GM12878 (cell line): Measurements from ENCODE around the gene AGAP1. TPM values are rescaled to one million over a fixed set of nuclear protein-coding genes. Genes with fewer than 3 reads are reported as not detected.

Experiments used
- ATAC-seq: fragments of 200-7000 bp; cut with Tn5 transposase; 3 replicates; pipeline ENCODE4 v1.9.1; 2020; ENCODE audit warnings: mild to moderate bottlenecking, moderate library complexity
- BruUV-seq: library from RNA; stranded (reverse); fragments of 400-500 nt; replicated peaks from 2 replicates; lab custom pipeline; 2021; lab: Mats Ljungman, UMichigan
- CTCF ChIA-PET: fragments of 300-600 bp; sonication (Branson Sonifier 250); formaldehyde crosslinking; extraction: SDS; loops from one replicate; lab custom pipeline; 2021; ENCODE audit warnings: inconsistent platforms; lab: Yijun Ruan, JAX
- POLR2A ChIA-PET: fragments of 350-600 bp; formaldehyde crosslinking; extraction: SDS; loops from one replicate; lab custom pipeline; 2021; ENCODE audit warnings: inconsistent platforms; lab: Charles Lee
- RAD21 ChIA-PET: fragments of 300-600 bp; sonication (Branson Sonifier 250); formaldehyde crosslinking; loops from one replicate; lab custom pipeline; 2023; ENCODE audit warnings: antibody characterized with exemption; ENCODE audit not compliant: unreplicated experiment; lab: Charles Lee
- SMC1A ChIA-PET: fragments of 300-600 bp; sonication (Branson Sonifier 250); formaldehyde crosslinking; loops from one replicate; lab custom pipeline; 2023; ENCODE audit not compliant: unreplicated experiment, uncharacterized antibody; lab: Charles Lee
- DNase-seq: peaks from one replicate; pipeline ENCODE4 v3.0.0-alpha.2; 2011; ENCODE audit warnings: low read depth, low spot score
- FAIRE-seq: peaks from 3 replicates; lab custom pipeline; 2011; peaks lifted over from hg19 to GRCh38; lab: Jason Lieb, UNC
- H2AFZ ChIP-seq: 2 replicates; pipeline ENCODE4 v1.6.0; 2011; ENCODE audit warnings: low read depth, low read length, control low read depth; ENCODE audit not compliant: control insufficient read depth
- H3K27ac ChIP-seq: 2 replicates; pipeline ENCODE4 v1.5.1; 2011; ENCODE audit warnings: control low read depth; ENCODE audit not compliant: control insufficient read depth, insufficient read depth
- H3K27me3 ChIP-seq, 2 experiments: replicated peaks in 1 of 2; 2 replicates each; pipeline versions ENCODE4 v1.6.0 to v1.6.1; 2011; ENCODE audit warnings: low read length in 1 of 2; ENCODE audit not compliant: control insufficient read depth in 2 of 2, insufficient read depth in 2 of 2
- H3K36me3 ChIP-seq, 2 experiments: 2 replicates each; pipeline ENCODE4 v1.5.1; 2011; ENCODE audit warnings: low read length in 1 of 2; ENCODE audit not compliant: control insufficient read depth in 2 of 2, insufficient read depth in 2 of 2
- H3K4me1 ChIP-seq: 2 replicates; pipeline ENCODE4 v1.6.1; 2011; ENCODE audit warnings: mild to moderate bottlenecking, low read length, moderate library complexity, mixed read lengths; ENCODE audit not compliant: control insufficient read depth, insufficient read depth
- H3K4me2 ChIP-seq: 2 replicates; pipeline ENCODE4 v1.6.0; 2011; ENCODE audit warnings: control low read depth; ENCODE audit not compliant: control insufficient read depth, insufficient read depth
- H3K4me3 ChIP-seq: fragments of 200-600 bp; sonication (generic); 2 replicates; pipeline ENCODE4 v1.5.1; 2016
- H3K79me2 ChIP-seq: 2 replicates; pipeline ENCODE4 v1.6.0; 2011; ENCODE audit warnings: low read length; ENCODE audit not compliant: control insufficient read depth, insufficient read depth
- H3K9ac ChIP-seq: 2 replicates; pipeline ENCODE4 v1.8.0; 2011; ENCODE audit warnings: low read length, control low read depth, mixed read lengths; ENCODE audit not compliant: control insufficient read depth, insufficient read depth
- H3K9me3 ChIP-seq: replicated peaks from 3 replicates; pipeline ENCODE4 v1.5.1; 2011; ENCODE audit warnings: mild to moderate bottlenecking, low read length; ENCODE audit not compliant: control insufficient read depth, insufficient read depth
- H4K20me1 ChIP-seq: 2 replicates; pipeline ENCODE4 v1.6.0; 2011; ENCODE audit not compliant: control insufficient read depth, insufficient read depth
- BRCA1 ChIP-seq: IDR thresholded peaks from 2 replicates; pipeline ENCODE4 v1.6.1; 2011; ENCODE audit warnings: low read depth, low read length, improper control_type of control experiment
- CHD1 ChIP-seq: IDR thresholded peaks from 2 replicates; pipeline ENCODE4 v1.6.1; 2012; ENCODE audit warnings: low read depth, low read length, improper control_type of control experiment
- GATAD2B ChIP-seq: fragments of 450-650 bp; conservative IDR thresholded peaks from 2 replicates; pipeline ENCODE4 v1.6.1; 2017; ENCODE audit warnings: low read depth, mild to moderate bottlenecking, moderate library complexity
- JUND ChIP-seq: IDR thresholded peaks from 2 replicates; pipeline ENCODE4 v1.6.1; 2012; ENCODE audit warnings: low read depth, mild to moderate bottlenecking, low read length, improper control_type of control experiment, moderate library complexity
- MYB ChIP-seq: fragments of 150-350 bp; IDR thresholded peaks from 2 replicates; pipeline ENCODE4 v1.6.1; 2014; ENCODE audit warnings: mild to moderate bottlenecking, low read depth, low read length, borderline replicate concordance
- WRNIP1 ChIP-seq: IDR thresholded peaks from 2 replicates; pipeline ENCODE4 v1.6.1; 2011; ENCODE audit warnings: low read depth, low read length, improper control_type of control experiment, borderline replicate concordance
- ZNF384 ChIP-seq: IDR thresholded peaks from 2 replicates; pipeline ENCODE4 v1.6.1; 2012; ENCODE audit warnings: low read depth, mild to moderate bottlenecking, low read length, improper control_type of control experiment, borderline replicate concordance
- ZSCAN29 ChIP-seq: fragments of 450-650 bp; IDR thresholded peaks from 2 replicates; pipeline ENCODE4 v1.6.1; 2017; ENCODE audit warnings: mild to moderate bottlenecking, moderate library complexity
- WGBS: methylation state at CpG from one replicate; pipeline ENCODE4 v1.1.6; 2016; ENCODE audit warnings: low lambda C conversion rate; ENCODE audit not compliant: insufficient replicate concordance, insufficient coverage; ENCODE audit errors: missing lambda C conversion rate; 5-methylcytosine and 5-hydroxymethylcytosine counted together
- in situ Hi-C: fragments of 300-500 bp; cut with MboI; formaldehyde crosslinking; loops from 9 replicates; pipeline ENCODE4 v1.14.3; 2018; ENCODE audit warnings: mixed read lengths
- intact Hi-C: fragments of 100-400 bp; cut with micrococcal nuclease; formaldehyde crosslinking; loops from one replicate; pipeline ENCODE4 v1.14.2; 2022; ENCODE audit not compliant: unreplicated experiment
- polyA plus RNA-seq, 11 experiments: library from polyadenylated mRNA; depleted of rRNA in 4 of 11; unstranded in 6 of 11; stranded (reverse) in 5 of 11; fragments of >200 nt; fragmentation: Nextera tagmentation in 4 of 11; fragmentation: Illumina TruSeq in 1 of 11; extraction: Ambion mirVana in 4 of 11; extraction: Trizol in 1 of 11; gene quantifications; 1 replicate in 1 of 11; 2 replicates in 10 of 11; pipeline versions ENCODE4 v1.2.1 to v1.2.3, GENCODE V29; 2011 to 2016; ENCODE audit warnings: inconsistent platforms in 2 of 11, missing spikeins in 2 of 11, low read depth in 1 of 11
- total RNA-seq, 4 experiments: library from RNA; depleted of rRNA in 3 of 4; stranded (reverse); fragments of >200 nt in 3 of 4; fragmentation: Illumina TruSeq in 1 of 4; extraction: Trizol in 1 of 4; gene quantifications; 2 replicates each; pipeline versions ENCODE4 v1.2.1 to v1.2.3, GENCODE V29; 2013 to 2021
- TF ChIP-seq, protein P1 (sequence below): fragments of 450-650 bp; formaldehyde crosslinking; IDR thresholded peaks from 2 replicates; pipeline ENCODE4 v1.4.0; 2020; ENCODE audit warnings: mild to moderate bottlenecking, moderate library complexity
- TF ChIP-seq, protein P2 (sequence below): fragments of 450-650 bp; IDR thresholded peaks from 2 replicates; pipeline ENCODE4 v1.6.1; 2017; ENCODE audit warnings: borderline replicate concordance
- TF ChIP-seq, protein P3 (sequence below): IDR thresholded peaks from 2 replicates; pipeline ENCODE4 v1.6.1; 2012; ENCODE audit warnings: low read depth, low read length, improper control_type of control experiment
- TF ChIP-seq, protein P4 (sequence below): fragments of 450-650 bp; formaldehyde crosslinking; IDR thresholded peaks from 2 replicates; pipeline ENCODE4 v1.4.0; 2022; ENCODE audit warnings: mild to moderate bottlenecking, moderate library complexity

AGAP1 gene
- total and polyA plus RNA-seq, 10 of the 15 experiments (the other 5 are each of a cell fraction or from before 2014, with no cell fraction given), result 0.05 to 0.15 (median 0.06) TPM; not detected in 7

DNA sequence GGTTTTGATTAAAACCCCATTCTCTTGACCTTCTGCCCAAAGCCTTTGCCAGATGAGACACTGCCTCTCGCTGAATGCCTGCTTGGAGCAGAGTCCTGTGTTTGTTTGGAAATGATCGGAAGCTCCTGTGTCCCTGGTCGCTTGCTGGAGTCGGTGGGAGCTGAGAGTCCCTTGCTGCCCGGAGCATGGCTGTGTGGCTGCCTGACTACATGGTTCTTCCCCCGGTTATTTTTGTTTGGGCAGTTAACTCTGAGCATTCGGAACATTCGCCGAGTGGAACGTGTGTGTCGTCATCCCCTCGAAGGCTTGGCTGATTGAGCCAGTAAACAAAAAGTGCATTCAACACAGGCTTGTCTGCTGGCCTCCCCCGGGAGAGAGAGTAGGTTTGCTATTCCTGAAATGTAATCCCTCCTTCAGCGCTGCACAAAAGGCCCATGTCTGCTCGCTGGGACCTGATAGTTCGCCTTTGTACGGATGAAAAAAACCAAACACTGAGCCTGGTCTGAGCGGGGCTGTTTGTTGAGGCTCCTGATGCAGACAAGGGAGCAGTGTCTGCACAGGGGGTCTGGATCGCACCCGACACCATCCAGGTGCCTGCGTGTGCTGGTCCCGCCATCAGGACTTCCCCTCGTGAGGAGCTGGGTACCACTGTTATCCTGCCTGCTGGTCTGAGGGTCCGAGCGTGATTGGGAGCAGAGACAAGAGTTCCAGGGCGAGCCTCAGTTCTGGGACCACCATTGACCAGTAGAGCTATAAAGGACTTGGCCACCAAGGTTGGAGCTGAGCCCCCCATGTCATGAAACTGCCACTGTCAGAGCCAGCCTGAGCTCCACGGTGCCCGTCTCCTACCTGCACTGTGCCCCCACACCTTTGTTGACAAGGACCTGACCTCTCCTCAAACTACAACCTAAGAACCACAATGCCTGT, 83.8 kb downstream of the AGAP1 start:
- Histone ChIP-seq H3K9me3 (no peaks in the 10 kb centered on the region), H3K4me1 (no peaks in the 10 kb centered on the region), H3K27me3 (no peaks in the 10 kb centered on the region), H3K79me2 (no peaks in the 10 kb centered on the region), H3K36me3 (no peaks in the 10 kb centered on the region), H4K20me1 (no peaks in the 10 kb centered on the region), H2AFZ (no peak overlapping the region), H3K4me3 (no peak overlapping the region), H3K27ac (no peak overlapping the region), H3K4me2 (no peak overlapping the region), H3K9ac (no peak overlapping the region)
- ChIA-PET SMC1A (no interaction called here), CTCF (interaction anchor here (1.8 kb wide), 1 partner anchor 18 kb away, joined by 5 read pairs; no protein-coding TSS in a partner anchor), RAD21 (interaction anchor here (0.5 kb wide), 1 partner anchor 12 kb away, joined by 3 read pairs; no protein-coding TSS in a partner anchor), POLR2A (no interaction called here)
- ATAC-seq, result no peak
- BruUV-seq, result no TSS peak
- in situ Hi-C loops, result no loop called here
- intact Hi-C loops, result no loop called here
- no peak for FAIRE-seq
- WGBS, result 47% methylated on average over 27 of the region's 28 CpGs
- DNase-seq, result no peak
- no peak for TF ChIP-seq MYB
- no peak for TF ChIP-seq WRNIP1
- no peak for TF ChIP-seq GATAD2B
- no peak for TF ChIP-seq JUND
- TF ChIP-seq, protein P1, sequence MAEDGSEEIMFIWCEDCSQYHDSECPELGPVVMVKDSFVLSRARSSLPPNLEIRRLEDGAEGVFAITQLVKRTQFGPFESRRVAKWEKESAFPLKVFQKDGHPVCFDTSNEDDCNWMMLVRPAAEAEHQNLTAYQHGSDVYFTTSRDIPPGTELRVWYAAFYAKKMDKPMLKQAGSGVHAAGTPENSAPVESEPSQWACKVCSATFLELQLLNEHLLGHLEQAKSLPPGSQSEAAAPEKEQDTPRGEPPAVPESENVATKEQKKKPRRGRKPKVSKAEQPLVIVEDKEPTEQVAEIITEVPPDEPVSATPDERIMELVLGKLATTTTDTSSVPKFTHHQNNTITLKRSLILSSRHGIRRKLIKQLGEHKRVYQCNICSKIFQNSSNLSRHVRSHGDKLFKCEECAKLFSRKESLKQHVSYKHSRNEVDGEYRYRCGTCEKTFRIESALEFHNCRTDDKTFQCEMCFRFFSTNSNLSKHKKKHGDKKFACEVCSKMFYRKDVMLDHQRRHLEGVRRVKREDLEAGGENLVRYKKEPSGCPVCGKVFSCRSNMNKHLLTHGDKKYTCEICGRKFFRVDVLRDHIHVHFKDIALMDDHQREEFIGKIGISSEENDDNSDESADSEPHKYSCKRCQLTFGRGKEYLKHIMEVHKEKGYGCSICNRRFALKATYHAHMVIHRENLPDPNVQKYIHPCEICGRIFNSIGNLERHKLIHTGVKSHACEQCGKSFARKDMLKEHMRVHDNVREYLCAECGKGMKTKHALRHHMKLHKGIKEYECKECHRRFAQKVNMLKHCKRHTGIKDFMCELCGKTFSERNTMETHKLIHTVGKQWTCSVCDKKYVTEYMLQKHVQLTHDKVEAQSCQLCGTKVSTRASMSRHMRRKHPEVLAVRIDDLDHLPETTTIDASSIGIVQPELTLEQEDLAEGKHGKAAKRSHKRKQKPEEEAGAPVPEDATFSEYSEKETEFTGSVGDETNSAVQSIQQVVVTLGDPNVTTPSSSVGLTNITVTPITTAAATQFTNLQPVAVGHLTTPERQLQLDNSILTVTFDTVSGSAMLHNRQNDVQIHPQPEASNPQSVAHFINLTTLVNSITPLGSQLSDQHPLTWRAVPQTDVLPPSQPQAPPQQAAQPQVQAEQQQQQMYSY (CRISPR knock-in tag), result no peak
- no peak for TF ChIP-seq BRCA1
- TF ChIP-seq, protein P2, sequence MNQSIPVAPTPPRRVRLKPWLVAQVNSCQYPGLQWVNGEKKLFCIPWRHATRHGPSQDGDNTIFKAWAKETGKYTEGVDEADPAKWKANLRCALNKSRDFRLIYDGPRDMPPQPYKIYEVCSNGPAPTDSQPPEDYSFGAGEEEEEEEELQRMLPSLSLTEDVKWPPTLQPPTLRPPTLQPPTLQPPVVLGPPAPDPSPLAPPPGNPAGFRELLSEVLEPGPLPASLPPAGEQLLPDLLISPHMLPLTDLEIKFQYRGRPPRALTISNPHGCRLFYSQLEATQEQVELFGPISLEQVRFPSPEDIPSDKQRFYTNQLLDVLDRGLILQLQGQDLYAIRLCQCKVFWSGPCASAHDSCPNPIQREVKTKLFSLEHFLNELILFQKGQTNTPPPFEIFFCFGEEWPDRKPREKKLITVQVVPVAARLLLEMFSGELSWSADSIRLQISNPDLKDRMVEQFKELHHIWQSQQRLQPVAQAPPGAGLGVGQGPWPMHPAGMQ, result no peak
- TF ChIP-seq, protein P3, sequence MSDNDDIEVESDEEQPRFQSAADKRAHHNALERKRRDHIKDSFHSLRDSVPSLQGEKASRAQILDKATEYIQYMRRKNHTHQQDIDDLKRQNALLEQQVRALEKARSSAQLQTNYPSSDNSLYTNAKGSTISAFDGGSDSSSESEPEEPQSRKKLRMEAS, result no peak
- no peak for TF ChIP-seq ZNF384
- TF ChIP-seq, protein P4, sequence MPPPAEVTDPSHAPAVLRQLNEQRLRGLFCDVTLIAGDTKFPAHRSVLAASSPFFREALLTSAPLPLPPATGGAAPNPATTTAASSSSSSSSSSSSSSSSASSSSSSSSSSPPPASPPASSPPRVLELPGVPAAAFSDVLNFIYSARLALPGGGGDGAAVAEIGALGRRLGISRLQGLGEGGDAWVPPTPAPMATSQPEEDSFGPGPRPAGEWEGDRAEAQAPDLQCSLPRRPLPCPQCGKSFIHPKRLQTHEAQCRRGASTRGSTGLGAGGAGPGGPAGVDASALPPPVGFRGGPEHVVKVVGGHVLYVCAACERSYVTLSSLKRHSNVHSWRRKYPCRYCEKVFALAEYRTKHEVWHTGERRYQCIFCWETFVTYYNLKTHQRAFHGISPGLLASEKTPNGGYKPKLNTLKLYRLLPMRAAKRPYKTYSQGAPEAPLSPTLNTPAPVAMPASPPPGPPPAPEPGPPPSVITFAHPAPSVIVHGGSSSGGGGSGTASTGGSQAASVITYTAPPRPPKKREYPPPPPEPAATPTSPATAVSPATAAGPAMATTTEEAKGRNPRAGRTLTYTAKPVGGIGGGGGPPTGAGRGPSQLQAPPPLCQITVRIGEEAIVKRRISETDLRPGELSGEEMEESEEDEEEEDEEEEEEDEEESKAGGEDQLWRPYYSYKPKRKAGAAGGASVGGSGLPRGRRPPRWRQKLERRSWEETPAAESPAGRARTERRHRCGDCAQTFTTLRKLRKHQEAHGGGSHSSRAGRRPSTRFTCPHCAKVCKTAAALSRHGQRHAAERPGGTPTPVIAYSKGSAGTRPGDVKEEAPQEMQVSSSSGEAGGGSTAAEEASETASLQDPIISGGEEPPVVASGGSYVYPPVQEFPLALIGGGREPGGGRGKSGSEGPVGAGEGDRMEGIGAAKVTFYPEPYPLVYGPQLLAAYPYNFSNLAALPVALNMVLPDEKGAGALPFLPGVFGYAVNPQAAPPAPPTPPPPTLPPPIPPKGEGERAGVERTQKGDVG, result no peak
- TF ChIP-seq ZSCAN29, result no peak
- no peak for TF ChIP-seq CHD1
